HG03378 (cell line): Measurements from ENCODE around the gene PMM1.
"Not testable (repeated sequence)": the region's sequence is repeated elsewhere in the genome, so short reads cannot be mapped to it uniquely, and the experiment has no call there.

ENCODE experiments used
- ATAC-seq: cut with Tn5 transposase; IDR thresholded peaks from one replicate; pipeline ENCODE4 v1.9.1; 2021; ENCODE audit warnings: mild to moderate bottlenecking, moderate library complexity; ENCODE audit not compliant: unreplicated experiment

Gene PMM1

DNA sequence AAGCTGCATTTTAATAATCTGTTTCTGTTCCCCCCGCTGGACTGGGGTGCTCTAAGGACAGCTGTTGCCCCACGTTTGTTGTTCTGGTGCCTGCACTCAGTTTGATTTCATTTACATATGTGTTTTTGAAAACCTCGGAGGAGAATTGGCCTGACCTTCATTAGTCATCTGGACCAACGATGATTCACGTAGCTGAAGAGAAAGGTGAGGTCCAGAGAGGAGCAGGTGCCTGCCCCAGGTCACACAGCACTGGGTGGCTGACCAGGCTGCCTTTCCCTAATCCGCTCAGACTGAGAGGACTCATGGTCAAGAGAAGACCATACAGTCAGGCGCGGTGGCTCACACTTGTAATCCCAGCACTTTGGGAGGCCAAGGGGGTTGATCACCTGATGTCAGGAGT is 25.1 kb downstream of the PMM1 start:
- no peak for ATAC-seq

DNA sequence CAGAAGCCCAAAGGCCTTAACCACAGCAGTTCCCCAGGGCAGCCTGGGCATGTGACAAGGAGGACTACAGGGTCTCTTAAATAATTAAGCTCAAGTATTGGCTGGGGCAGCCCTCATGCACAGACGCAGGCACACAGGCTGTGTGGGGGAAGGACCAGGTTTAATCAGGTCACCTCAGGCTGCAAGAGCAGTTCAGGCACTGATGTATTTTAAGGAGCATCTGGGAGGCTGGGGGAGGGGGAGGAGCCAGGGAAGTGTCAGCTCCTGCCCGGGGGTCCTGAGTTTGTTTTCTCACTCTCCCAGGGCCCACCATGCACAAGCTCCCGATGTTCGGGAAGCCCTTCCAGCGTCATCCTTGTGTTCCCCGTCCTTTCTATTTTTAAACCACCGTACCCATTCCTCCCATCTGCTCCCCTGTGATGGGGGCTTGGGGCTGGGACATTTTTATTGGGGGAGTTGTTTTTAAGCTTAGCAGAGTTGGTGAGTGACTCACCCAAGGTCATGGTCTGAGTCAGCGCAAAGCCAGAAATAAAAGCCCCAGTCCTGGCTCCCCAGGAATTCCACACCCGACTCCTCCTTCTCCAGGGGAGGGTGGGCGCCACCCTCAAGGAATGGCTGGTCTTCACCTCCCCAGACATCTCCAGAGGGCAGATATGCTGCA is 26.5 kb downstream of the PMM1 start:
- no peak for ATAC-seq

DNA sequence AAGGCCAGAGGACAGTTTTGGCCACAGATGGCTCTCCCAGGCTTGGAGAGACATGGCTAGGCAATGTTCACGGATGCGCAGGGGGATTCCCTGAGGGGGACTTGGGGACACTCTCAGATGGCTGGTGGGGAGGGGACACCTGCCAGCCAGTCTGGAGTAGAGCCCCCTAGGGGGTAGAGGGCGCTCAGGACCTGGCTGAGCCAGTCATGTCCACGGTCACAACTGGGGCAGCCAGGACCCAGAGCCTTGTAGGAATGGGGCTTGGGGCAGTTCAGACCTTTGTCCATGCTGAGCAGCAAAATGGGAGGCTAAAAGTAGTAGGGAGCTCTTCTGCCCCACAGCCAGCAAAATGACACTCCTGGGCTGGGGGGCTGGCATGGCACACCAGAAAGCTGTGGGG is 27.2 kb downstream of the PMM1 start:
- no peak for ATAC-seq

DNA sequence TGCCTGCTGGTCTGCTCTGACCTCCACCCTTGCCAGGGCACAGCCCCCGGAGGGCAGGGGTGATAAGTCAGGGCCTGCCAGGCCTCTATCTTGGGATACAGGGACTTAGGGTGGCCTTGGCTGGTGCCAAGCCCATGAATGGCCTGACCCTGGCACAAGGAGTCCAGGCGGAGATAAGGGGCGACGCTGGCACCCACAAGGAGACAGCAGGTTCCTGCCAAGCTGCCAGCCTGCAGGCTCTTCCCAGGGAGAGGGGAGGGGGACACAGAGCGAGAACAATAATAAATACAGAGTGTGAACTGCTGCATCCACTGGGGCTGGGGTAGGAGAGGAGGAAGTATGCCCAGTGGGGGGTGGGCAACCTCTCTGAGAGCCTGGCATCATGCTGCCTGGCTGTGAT is 27.9 kb downstream of the PMM1 start:
- no peak for ATAC-seq

DNA sequence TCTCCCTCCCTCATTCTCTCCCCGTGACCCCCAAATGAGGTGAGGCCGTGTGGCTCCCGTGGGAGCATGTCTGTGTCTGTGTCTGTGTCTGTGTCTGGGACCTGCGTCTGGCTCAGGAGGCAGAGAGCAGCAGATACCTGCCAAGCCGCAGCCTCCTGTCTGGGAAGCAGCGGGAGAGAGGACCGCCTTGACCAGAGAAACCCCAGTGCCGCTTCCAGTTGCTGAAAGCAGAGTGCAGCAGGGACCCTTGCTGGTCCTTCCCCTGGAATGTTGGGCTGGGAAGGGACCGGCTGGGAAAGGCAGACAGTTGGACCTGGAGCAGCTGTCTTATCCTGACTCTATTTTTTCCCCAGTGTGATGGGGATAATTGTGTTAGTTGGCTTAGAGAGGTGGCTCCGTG is 28.3 kb downstream of the PMM1 start:
- no peak for ATAC-seq

DNA sequence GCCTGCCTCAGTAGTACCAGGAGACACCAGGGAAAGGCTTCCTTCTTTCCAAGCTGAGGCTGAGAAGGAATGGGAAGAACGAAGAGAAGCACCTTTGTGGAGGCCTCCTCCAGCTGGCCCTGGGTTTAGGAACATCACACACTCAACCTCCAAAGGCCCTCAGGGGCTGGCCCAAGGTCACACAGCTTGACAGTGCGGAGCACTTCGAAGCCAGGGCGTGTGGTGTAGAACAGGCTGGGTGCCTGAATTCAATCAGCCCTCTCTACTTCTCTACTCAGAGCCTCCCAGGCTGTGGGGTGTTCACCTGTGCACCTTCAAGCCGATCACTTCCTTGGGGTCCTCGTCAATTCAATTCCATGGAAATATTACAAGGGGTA is 29.6 kb downstream of the PMM1 start:
- ATAC-seq, result no peak

DNA sequence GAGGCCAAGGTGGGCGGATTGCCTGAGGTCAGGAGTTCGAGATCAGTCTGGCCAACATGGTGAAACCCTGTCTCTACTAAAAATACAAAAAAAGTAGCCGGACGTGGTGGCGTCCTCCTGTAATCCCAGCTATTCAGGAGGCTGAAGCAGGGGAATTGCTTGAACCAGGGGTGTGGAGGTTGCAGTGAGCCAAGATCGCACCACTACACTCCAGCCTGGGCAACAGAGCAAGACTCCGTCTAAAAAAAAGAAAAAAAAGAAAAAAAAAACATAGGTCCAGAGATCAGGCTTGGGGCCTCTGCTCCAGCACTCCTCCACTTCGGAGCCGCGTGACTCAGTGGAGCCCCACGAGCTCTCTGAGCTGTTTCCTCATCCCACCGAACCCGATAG is 31.4 kb downstream of the PMM1 start:
- not testable (repeated sequence) for ATAC-seq

DNA sequence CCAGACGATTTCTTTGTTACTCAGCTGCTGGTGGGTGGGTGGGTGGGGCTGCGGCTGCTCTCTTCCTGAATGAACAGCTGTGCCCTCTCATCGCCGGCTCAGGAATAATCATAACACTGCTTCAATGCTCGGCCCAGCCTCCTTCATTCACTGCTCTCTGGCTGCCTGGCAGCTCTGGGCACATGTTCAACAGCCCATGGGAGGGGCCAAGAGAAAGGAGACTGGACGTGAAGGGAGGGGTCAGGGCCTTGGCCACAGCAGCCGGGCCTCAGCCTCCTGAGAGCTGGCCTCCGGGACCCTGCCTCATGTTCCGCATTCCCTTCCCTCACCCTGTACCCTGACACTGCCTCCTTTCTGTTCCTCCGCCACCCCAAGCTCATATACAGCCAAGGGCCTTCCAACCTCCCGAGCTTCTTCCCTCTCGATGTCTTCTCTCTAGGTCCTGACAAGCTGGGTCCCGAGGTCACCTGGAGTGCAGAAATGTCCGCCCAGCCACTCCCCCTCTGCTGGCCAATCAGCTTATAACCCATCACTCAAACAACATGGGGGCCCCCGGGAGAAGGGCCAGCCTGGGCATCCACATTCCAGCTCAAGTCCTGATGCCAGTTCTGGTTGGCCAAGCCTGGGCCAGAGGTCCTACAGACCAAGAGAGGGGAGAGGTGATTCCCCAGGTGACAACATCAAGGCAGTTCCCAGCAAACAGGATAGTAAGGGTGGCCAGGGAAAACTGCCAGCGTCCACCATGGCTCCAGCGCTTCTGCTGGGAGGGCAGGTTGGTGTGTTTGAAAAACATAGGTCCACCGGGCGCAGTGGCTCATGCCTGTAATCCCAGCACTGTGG is 32.0 kb downstream of the PMM1 start:
- ATAC-seq, result no peak

DNA sequence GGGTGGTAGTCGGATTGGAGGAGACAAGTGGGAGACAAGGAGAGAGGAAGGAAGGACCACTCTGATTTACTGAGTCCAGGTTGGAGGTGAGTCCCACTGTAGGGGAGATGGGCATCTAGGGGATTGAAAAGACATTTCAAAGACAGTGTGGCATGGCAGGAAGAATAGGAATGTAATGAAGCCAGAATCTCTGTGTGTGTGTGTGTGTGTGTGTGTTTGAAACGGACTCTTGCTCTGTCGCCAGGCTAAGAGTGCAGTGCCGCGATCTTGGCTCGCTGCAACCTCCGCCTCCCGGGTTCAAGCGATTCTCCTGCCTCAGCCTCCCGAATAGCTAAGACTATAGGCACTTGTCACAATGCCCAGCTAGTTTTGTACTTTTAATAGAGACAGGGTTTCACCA is 33.1 kb downstream of the PMM1 start:
- no peak for ATAC-seq

DNA sequence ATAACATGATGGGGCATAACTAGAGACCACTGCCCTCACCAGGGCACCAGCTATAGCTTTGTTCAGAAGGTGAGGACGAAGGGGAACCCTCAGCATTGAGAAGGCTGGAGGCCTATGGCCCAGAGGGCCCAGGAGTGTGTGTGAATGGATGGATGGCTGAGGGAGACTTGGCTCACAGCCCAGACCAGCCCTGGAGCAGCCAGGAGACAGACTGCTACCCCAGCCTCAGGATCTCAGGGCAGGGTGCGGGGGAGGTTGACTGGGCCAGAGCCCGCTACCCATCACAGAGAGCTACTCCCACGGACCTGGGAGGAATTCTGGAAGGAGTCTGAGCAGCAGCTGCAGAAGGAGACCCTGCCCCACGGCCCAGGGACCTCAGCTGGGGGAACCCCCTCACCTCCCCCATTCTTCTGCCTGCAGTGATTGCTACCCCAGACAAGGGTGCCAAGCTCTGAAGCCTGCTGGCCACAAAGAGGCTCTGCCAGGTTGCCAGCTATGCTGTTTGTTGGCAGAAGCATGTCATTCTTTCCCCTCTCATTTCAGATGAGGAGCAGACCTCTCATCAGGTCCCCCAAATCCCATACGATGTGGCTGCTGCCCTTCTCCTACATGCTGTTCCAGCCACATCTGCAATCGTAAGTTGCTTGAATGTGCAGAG is 34.2 kb downstream of the PMM1 start:
- no peak for ATAC-seq

DNA sequence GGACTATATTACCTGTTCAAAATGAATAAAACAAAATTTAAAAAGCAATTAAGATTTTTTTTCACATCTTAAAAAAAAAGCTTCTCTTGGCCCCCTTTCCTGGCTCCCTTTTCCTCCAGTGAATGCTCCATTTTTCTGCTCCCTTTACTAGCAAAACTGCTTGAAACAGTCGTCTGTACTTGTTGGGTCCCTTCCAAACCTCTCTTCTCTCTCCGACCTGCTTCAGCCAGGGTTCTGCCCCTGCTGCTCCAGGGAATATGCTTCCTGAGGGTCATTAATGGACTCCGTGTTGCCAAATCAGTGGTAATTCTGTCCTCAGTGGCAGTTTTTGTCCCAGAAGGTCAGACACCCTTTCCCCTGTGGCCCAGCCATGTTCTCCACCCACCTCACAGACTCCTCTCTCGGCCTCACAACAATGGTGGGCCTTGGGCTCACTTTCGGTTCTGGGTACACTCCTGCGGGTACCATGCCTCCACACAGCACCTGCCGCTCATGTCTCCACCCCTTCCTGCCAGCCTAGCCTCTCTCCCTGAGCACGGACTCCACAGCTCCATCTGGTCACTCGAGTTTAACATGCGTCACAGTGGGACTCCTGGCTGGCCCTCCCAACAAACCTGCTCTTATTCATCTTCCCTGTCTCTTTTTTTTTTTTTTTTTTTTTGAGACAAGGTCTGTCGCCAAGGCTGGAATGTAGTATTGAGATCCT is 37.6 kb downstream of the PMM1 start:
- ATAC-seq, result no peak

DNA sequence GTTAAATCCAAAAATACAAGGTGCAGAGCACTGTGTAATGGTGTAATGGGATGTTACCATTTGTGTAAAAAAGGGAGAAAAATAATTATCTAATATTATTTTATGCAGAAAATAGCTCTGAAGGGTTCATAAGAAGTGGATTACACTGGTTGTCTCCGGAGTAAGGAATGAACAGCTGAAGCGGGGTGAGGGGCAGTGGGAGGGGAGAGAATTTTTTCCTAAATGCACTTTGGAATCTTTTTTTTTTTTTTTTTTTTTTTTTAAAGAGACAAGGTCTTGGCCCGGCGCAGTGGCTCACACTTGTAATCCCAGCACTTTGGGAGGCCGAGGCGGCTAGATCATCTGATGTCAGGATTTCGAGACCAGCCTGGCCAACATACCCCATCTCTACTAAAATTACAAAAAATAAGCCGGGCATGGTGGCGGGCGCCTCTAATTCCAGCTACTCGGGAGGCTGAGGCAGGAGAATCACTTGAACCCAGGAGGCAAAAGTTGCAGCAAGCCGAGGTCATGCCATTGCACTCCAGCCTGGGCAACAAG is 38.6 kb downstream of the PMM1 start:
- ATAC-seq, result no peak

DNA sequence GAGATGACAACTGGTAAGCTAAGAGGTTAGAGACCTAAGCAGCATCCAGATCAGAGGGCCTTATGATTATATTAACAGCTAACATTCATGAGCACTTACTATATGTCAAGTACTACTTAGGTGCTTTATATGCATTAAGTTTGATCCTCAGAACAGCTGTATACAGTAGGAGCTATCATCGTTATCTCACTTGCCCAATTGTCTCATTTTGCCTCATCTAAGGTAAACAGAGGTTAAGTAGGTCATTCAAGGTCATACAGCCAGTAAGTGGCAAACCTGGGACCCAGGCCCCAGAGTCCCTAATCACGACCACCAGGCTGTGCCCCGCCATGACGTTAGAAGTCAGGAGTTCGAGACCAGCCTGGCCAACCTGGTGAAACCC is 40.8 kb downstream of the PMM1 start:
- ATAC-seq, result no peak

DNA sequence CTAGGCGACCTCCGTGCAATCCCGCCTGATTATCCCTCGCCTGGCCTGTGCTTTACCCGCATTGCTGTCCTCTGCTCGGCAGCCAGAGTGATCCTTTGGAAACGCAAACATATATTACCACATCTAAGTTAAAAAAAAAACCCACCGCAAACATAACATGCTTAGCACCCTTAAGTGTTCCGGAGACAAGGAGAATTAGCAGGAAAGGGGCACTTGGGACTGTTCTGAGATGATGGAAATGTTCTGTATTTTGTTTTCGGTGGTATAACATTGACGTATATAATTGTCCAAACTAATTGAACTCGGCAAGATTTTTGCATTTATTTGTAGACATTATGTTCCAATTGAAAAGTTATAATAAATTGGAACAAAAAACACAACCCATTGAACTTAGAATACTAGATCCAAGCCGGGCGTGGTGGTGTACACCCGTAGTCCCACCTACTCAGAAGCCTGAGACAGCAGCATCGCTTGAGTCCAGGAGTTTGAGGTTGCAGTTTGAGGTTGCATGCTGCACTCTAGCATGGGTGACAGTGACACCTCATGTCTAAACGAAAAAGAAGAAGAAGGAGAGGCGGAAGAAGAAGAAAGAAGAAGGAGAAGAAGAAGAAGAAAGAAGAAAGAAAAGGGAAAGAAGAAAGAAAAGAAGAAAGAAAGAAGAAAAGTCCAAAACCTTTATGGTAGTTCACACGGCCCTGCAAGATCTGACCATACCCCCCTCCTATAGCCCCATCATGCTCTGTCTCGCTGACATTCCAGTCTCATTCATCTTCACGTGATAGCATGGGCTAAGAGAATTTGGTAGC is 44.8 kb downstream of the PMM1 start:
- ATAC-seq, result no peak

DNA sequence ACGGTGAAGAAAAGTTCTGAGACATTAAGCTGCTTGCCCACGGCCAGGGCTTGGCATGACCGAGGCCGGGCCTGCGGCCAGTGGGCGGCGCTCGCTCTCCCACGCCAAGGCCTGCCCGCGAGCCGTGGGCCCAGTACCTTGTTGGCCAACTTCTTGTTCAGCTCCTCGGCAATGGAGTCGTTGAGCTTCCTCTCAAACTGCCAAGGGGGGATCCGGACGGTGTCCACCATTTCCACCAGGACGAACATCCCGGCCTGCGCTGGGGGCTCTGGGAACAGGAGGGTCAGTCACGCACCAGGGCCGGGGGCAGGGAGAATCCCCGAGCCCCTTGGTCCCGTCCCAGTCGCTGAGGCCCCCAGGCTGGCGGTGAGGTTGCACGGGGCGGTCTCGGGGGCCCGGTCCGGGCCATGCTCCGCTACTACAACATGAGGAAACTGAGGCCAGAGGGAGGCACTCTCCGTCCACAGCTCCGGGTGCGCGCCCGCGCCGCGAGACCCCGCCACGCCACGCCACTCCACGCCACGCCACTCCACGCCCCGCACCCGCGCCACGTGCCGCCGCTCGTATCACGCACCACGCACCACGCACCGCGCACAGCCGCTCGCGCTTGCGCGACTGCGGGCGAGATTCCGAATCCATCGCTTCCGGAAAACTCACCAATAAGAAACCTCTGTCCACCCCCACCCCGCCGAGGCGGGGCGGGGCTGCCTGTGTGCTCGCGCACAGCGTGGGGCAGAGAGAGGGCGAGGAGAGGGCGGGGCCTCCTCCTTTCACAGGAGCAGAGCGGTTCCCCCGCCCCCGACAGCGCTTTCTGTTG is 45.6 kb downstream of the PMM1 start, which contains the start of gene POLR3H:
POLR3H (minus strand) TSS at position 617 of the 817 bp plus-strand sequence; CDS start at position 248, 369 bp downstream.
- peak; percentile 62 for ATAC-seq

DNA sequence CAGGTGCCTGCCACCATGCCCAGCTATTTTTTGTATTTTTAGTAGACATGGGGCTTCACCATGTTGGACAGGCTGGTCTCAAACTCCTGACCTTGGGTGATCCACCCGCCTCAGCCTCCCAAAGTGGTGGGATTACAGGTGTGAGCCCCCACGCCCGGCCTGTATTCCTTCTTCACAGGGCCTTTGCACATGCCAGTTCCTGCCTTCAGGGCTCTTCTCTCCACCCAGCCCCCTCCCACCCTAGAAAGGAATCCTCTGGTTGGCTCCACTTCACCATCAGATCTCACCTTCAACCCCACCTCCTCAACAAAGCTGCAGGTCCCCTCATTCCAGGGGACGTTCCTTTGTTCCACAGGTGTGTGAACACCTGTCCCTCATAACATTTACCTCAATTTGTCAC is 47.4 kb downstream of the PMM1 start:
- no peak for ATAC-seq

DNA sequence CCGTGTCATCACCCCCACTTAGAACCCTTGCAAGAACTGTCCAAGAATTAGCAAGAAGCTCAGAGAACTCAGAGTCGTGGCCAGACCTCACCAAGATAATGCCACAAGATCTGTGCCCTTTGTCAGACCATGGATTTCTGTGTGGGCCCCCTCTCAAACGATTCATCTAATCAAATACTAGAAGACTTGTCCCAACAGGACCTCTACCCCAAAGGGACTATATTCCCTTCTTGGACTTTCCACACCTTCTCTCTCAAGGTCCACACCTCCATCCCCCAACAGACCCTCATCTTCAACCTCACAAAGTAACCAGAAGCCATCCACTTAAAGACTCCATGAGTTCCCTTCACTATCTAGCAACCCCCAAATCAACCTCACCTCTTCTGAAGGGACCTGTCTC is 48.2 kb downstream of the PMM1 start:
- ATAC-seq, result no peak

DNA sequence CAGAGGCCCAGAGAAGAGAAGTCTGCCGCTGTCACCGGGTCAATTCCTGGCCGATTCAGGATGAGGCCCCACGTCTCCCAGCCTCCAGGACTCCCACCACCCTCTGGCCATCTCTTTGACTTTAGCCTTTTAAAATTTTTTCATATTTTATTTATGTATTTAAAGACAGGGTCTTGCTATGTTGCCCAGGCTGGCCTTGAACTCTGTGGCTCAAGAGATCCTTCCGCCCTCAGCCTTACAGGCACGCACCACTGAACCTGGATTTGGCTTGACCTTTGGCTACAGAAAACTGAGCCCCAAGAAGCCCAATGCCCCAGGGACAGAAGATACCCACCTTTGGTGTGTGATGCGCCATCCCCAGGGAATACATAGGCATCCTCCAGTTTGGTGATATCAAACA is 49.3 kb downstream of the PMM1 start:
- ATAC-seq, result no peak

DNA sequence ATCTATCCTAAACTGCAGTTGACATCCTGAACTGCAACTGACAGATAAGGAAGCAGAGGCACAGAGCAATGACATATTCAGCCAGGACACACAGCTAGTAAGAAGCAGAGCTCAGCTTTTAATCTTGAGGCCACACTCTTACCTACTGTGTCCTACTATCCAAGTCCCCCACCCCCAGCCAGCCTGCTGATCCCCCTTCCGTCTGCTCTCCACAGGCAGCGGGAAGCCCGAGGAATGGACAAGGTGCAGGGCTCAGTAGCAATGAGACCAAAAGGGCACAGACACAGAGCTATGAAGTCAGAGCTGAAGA is 49.7 kb downstream of the PMM1 start:
- no peak for ATAC-seq
